Measurements from ENCODE around the gene RBM22.
A peak's percentile ranks its signal among the peaks of the same experiment; 100 is the strongest.
"Not testable (repeated sequence)": the region's sequence is repeated elsewhere in the genome, so short reads cannot be mapped to it uniquely, and the experiment has no call there.

Gene RBM22

DNA sequence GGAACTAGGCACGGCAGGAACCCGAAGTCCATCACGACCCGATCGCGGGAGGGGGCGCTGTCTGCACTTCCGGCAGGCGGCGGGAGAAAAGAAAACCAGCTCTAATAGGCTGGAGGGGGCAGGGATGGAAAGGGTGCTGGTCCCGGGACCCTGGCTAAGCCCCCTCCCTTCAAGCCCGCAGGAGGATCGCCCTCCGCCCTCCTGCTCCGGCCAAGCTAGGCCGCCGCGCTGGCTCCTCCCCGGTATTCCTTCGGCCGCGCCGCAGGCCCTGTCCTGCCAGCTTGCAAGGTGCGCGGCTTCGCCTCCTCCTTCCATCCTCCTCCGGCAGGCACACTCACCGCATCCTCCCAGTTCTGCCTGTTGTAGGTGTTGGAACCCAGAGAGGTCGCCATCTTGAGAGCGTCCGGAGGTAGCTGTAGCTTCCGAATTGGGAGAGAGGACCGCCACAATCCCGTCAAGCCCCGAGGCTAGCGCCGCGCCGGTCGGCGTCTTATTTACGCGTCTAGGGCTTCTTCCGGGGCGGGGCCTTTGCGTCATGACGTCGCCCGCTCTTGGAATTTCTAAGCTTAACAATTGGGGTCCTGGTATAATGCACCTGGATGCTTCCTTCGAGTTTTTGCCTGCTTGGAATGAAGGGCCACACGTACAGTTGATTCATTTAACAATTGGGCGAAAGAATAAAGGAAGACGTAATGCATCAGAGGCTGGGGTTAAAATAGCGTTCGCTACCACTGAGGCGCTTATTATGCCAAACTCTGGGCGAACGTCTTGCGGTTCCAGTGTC is at the start of gene RBM22:
TSS of gene RBM22 (minus strand) at position 469 of the 784 bp plus-strand sequence. CDS start at position 392, 77 bp downstream.
- peak; percentile 86 for DNase-seq

DNA sequence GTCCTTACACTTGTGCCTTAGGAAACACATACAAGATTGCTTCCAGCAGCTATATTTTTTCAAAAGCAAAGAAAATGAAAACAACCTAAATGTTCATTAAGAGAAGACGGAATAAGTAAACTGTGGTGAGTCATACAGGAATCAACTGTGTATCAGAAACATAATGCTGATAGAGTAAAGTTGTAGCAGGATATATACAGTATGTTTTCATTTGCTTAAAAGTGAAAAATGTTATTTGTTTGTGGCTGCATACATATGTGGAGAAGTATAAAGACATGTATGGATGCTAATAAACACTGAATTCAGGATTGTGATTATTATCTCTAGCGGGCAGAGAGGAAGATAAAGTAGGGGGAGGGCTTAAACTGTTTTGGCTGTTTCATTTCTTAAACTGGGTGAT is 49.6 kb upstream of the RBM22 start:
- DNase-seq, result peak; percentile 32

- DNase-seq, result not testable (repeated sequence)
These were observed 42.3 kb upstream of the RBM22 start for GRCh38 chr5:150743142-150743488.

GRCh38 chr5:150742455-150743141 is 41.7 kb upstream of the RBM22 start:
- DNase-seq, result not testable (repeated sequence)

- DNase-seq, result no peak
These were observed 40.1 kb upstream of the RBM22 start for GRCh38 chr5:150740992-150741391.

GRCh38 chr5:150738862-150739261 is 38.0 kb upstream of the RBM22 start:
- no peak for DNase-seq

GRCh38 chr5:150734579-150735384 is 33.9 kb upstream of the RBM22 start:
- no peak for DNase-seq

- DNase-seq, result no peak
These were observed 30.9 kb upstream of the RBM22 start for GRCh38 chr5:150731669-150732242.

DNA sequence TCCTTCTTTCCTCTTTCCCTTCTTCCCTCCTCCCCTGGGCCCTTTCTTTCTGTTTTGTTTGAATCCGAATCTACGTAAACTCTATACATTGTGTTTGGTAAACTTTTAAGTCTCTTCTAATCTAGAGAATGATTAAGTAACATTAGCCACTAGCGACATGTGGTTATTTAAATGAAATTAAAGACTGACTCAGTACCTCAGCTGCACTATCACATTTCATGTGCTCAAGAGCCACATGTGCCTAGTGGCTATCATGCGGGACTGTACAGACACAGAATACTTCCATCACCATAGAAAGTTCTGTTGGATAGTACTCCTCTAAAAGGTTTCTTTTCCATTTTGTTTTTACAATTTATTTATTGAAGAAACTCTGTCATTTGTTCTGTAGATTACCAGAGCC is 29.0 kb upstream of the RBM22 start:
- no peak for DNase-seq

DNA sequence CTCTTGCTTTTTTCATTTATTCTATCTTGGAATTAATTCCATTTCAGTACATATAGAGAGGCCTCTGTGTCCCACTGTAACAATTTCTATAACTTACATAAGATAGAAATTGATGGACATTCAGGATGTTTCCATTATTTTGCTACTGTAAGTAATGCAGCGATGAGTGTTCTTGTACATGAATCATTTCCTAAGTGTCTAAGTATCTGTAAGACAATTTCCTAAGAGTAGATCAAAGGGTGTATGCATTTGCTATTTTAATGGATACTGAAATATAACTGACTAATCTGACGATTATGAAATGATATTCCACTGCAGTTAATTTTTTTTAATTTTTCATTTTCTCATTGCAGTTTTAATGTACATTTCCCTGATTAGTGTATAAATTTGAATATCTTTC is 23.0 kb upstream of the RBM22 start:
- DNase-seq, result peak; percentile 75

DNA sequence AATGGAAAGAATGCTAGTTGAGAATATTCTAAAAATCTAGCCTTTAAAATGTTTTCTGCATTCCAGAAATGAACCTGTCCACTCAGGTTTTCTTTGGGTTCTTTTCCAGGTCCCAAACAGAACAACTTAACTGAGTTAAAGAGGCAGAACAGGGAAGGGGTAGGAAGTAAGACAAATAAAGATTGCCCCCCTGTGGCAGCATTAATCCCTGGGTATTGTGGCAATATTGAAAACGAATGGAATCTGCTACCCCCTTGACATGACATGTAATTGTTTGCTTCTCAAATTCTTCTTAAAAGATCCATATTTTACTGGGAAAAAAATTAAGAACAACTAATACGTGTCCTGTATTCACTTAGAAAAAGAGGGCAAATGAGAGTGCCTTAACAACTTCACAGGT is 9.3 kb upstream of the RBM22 start:
- no peak for DNase-seq

- no peak for DNase-seq
These were observed 6.0 kb upstream of the RBM22 start for GRCh38 chr5:150706776-150707390.

- DNase-seq, result peak; percentile 28
These were observed 2.9 kb upstream of the RBM22 start for GRCh38 chr5:150703762-150704161.

GRCh38 chr5:150700246-150700593 is 642 bp downstream of the RBM22 start:
- DNase-seq, result no peak

GRCh38 chr5:150694612-150695011 is 6.2 kb downstream of the RBM22 start:
- DNase-seq, result peak; percentile 34

DNA sequence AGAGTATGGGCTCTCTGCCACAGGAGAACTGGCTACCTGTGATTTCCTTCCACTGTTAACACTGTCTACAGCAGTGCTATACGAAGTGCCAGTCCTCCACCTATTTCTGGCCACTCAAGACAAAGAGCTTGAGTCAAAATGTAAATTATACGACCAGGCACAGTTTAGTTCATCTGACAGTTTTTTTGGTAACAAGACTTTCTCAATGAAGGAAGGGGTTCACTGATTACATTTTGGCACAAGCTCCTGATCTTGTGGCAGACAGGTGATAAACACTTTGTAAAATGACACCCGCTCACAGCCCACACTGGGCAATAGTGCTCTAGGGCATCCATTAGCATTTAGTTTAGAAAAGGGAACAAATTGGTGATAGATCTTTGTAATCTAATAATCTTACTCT is 8.6 kb downstream of the RBM22 start:
- DNase-seq, result no peak

DNA sequence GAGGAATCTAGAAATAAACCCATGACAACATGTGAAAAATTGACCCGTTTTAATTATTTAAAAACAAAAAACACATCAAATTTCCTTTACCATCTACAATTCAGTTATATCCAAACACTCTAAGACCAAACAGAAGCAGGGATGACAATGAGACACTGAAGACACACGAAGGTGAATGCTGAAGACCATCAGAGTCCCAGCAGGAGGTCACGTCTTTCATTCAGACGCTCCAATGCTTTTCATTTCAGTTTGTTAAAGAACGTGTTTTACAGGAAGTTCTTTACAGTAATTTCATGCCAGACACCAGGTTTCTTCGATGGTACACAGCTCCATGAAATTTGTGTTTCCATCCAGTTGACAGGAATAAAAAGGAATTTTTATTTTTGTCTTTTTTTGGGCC is 10.1 kb downstream of the RBM22 start:
- DNase-seq, result no peak

DNA sequence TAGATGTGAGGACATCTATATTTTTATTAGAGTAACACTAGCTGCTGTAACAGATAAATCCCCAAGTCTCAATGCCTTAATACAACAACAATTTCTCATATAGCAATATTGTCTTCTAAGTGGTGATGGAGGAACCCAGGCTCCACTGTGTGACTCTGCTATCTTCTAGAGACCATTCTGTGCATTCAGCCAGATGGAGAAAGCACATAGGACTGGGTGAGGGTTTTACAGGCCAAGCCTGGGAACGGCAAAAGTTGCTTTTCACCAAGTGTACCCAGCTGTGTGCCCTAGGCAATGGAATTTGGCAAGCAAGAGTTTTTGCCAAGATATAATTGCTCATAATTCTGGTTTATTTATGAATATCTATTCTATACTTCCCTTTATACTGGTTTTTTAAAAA is 11.7 kb downstream of the RBM22 start:
- DNase-seq, result no peak

DNA sequence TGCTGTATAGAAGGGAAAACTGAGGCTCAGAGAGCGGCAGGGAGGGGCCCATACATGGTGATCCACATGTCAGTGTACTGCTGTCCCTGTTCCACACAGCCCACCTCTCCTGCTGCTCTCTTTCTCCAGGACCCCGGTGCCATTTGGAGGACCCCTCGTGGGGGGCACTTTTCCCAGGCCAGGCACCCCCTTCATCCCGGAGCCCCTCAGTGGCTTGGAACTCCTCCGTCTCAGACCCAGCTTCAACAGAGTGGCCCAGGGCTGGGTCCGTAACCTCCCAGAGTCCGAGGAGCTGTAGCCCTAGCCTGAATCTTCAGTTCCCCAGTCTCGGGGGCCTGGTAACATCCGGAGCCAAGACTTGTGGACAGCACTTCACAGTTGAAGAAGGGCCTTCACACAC is 24.3 kb downstream of the RBM22 start:
- DNase-seq, result no peak

- DNase-seq, result no peak
These were observed 25.8 kb downstream of the RBM22 start for GRCh38 chr5:150675069-150675468.

- DNase-seq, result no peak
These were observed 26.5 kb downstream of the RBM22 start for GRCh38 chr5:150674341-150674821.

DNA sequence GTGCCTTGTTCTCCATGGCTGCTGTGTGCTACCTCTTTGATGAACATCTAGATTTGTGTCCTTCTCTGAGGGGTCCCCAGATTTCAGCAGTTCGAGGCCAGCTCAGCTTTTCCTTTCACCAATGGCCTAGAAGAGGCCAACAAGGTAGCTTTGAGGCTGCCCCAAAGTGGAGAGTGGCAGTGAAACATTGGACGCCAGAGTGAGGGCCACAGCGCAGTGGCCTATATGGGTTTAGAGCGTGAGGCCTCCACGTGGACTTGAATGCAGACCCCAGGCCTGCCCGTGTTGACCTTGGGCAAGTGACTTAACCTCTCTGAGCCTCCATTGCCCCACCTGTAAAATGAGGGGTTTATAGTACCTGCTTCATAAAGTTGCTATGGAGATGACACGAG is 28.0 kb downstream of the RBM22 start:
- DNase-seq, result no peak

Data from HCEC 1CT (cell line).